Keratinocyte (primary cell): ENCODE data around the gene PRKCA. TPM values are rescaled to one million over a fixed set of nuclear protein-coding genes. Genes with fewer than 3 reads are reported as not detected.

Source experiments
- DNase-seq: peaks from one replicate; pipeline ENCODE4 v3.0.0-alpha.2; 2011; ENCODE audit warnings: low read depth, missing footprints, low spot score
- FAIRE-seq: peaks from 2 replicates; lab custom pipeline; 2011; peaks lifted over from hg19 to GRCh38; lab: Jason Lieb, UNC
- H2AFZ ChIP-seq: 2 replicates; pipeline ENCODE4 v1.6.0; 2012; ENCODE audit warnings: low read length, control low read depth, inconsistent platforms; ENCODE audit not compliant: control insufficient read depth
- H3K27ac ChIP-seq: 2 replicates; pipeline ENCODE4 v1.5.1; 2011; ENCODE audit warnings: low read length; ENCODE audit not compliant: control insufficient read depth, insufficient read depth
- H3K27me3 ChIP-seq: 3 replicates; pipeline ENCODE4 v1.6.0; 2011; ENCODE audit warnings: low read length; ENCODE audit not compliant: control insufficient read depth, insufficient read depth; ENCODE audit errors: extremely low read depth
- H3K36me3 ChIP-seq, 2 experiments: 2 replicates in 1 of 2; 3 replicates in 1 of 2; pipeline ENCODE4 v1.5.1; 2011; ENCODE audit warnings: low read length in 2 of 2, mild to moderate bottlenecking in 1 of 2; ENCODE audit not compliant: control insufficient read depth in 2 of 2, insufficient read depth in 2 of 2; ENCODE audit errors: extremely low read depth in 1 of 2
- H3K4me1 ChIP-seq: 3 replicates; pipeline ENCODE4 v1.5.1; 2011; ENCODE audit warnings: low read length; ENCODE audit not compliant: control insufficient read depth, insufficient read depth; ENCODE audit errors: extremely low read depth
- H3K4me2 ChIP-seq: 3 replicates; pipeline ENCODE4 v1.6.0; 2011; ENCODE audit warnings: low read depth, low read length; ENCODE audit not compliant: control insufficient read depth, insufficient read depth; ENCODE audit errors: extremely low read depth
- H3K4me3 ChIP-seq, 3 experiments: fragments of 200-600 bp in 1 of 3; sonication (generic) in 1 of 3; 2 replicates in 2 of 3; 3 replicates in 1 of 3; pipeline ENCODE4 v1.5.1; 2011 to 2016; ENCODE audit warnings: low read length in 3 of 3, mild to moderate bottlenecking in 3 of 3, control low read depth in 2 of 3, inconsistent platforms in 1 of 3, low read depth in 1 of 3, mixed read lengths in 1 of 3, mixed run types in 1 of 3, moderate library complexity in 1 of 3; ENCODE audit not compliant: control insufficient read depth in 2 of 3, insufficient read depth in 2 of 3; ENCODE audit errors: extremely low read depth in 1 of 3
- H3K79me2 ChIP-seq: 2 replicates; pipeline ENCODE4 v1.6.0; 2012; ENCODE audit warnings: low read length; ENCODE audit not compliant: control insufficient read depth, insufficient read depth
- H3K9ac ChIP-seq: 3 replicates; pipeline ENCODE4 v1.6.0; 2011; ENCODE audit warnings: low read length; ENCODE audit not compliant: control insufficient read depth, insufficient read depth; ENCODE audit errors: extremely low read depth
- H3K9me1 ChIP-seq: 3 replicates; pipeline ENCODE4 v1.6.0; 2011; ENCODE audit warnings: low read length; ENCODE audit not compliant: control insufficient read depth, insufficient read depth; ENCODE audit errors: extremely low read depth
- H3K9me3 ChIP-seq: 2 replicates; pipeline ENCODE4 v1.5.1; 2012; ENCODE audit warnings: low read depth, low read length; ENCODE audit not compliant: control insufficient read depth
- H4K20me1 ChIP-seq: 3 replicates; pipeline ENCODE4 v1.6.0; 2011; ENCODE audit warnings: low read length; ENCODE audit not compliant: control insufficient read depth, insufficient read depth; ENCODE audit errors: extremely low read depth
- CTCF ChIP-seq, 3 experiments: IDR thresholded peaks in 1 of 3; conservative IDR thresholded peaks in 1 of 3; optimal IDR thresholded peaks in 1 of 3; 2 replicates in 2 of 3; 3 replicates in 1 of 3; pipeline versions ENCODE3 to v1.5.1; 2011; ENCODE audit warnings: low read length in 3 of 3, mild to moderate bottlenecking in 3 of 3, moderate library complexity in 2 of 3, control low read depth in 1 of 3, inconsistent platforms in 1 of 3; ENCODE audit not compliant: insufficient read depth in 2 of 3; ENCODE audit errors: extremely low read depth in 1 of 3
- EZH2 ChIP-seq: IDR thresholded peaks from one replicate; pipeline ENCODE4 v1.6.1; 2012; ENCODE audit warnings: inconsistent platforms, mild to moderate bottlenecking, low read length, moderate library complexity
- dilution Hi-C: fragments of 300-500 bp; cut with MboI; formaldehyde crosslinking; loops from one replicate; pipeline ENCODE4 v1.7.0; 2020; ENCODE audit warnings: low sequenced_read_pairs; ENCODE audit not compliant: extremely low pct_ligation_motif_present
- polyA plus RNA-seq, 5 experiments: library from polyadenylated mRNA; depleted of rRNA in 3 of 5; stranded (reverse) in 3 of 5; stranded (forward) in 1 of 5; unstranded in 1 of 5; fragments of >200 nt; gene quantifications; 1 replicate in 1 of 5; 2 replicates in 3 of 5; 3 replicates in 1 of 5; pipeline versions ENCODE4 v1.2.1 to v1.2.3, GENCODE V29; 2011 to 2012; ENCODE audit warnings: missing spikeins in 2 of 5, low read depth in 1 of 5, low replicate concordance in 1 of 5

Gene PRKCA
- polyA plus RNA-seq, 1 donor (not counting 4 experiments of a cell fraction or from before 2014, with no cell fraction given) = 3.6 TPM

DNA sequence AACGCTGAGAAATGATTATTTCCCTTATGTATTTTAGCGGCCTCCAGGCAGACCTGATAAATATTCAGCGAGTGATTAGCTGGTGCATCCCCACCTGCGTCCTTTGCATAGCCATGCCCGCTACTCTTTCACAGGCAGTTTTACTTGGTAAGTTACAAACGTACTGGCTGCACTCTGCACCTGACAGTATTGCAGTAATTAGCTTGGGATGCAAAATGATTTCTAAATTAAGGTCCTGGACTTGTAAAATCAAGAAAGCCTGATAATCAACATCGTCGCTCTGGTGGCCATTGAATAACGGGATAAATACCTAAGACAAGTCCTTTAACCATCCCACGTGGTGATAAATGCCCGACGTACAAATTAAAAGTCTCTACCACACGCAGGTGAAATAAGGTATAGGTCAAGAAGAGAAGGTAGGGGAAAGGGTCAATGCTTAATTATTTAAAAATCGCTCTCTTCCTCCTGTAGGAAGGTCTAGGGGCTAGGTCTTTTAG is 998 bp upstream of the PRKCA start:
- peak overlapping the region; percentile 75 for H2AFZ ChIP-seq
- no peak for FAIRE-seq

GRCh38 chr17:66302761-66303626 is 581 bp downstream of the PRKCA start:
- peak overlapping the region; percentile 87 for H2AFZ ChIP-seq
- no peaks in the 10 kb centered on the region for H3K9me3 ChIP-seq
- no peak overlapping the region for H3K27ac ChIP-seq
- dilution Hi-C loops = no loop called here
- DNase-seq (no peak), FAIRE-seq (no peak)
- peak overlapping the region; percentile 69 for H3K4me2 ChIP-seq
- no peaks in the 10 kb centered on the region for H3K9me1 ChIP-seq
- peak overlapping the region; percentile 67 for H3K9ac ChIP-seq
- peaks cover 9% of the 10 kb centered on the region for H3K4me1 ChIP-seq
- no peaks in the 10 kb centered on the region for H3K36me3 ChIP-seq
- no peaks in the 10 kb centered on the region for H3K27me3 ChIP-seq
- peaks cover 11% of the 10 kb centered on the region for H3K79me2 ChIP-seq
- TF ChIP-seq CTCF (optimal IDR thresholded peaks at IDR 0.05 in 1 of 3, IDR thresholded peaks at IDR 0.05 in 1 of 3, conservative IDR thresholded peaks at IDR 0.05 in 1 of 3; ENCODE audit: extremely low read depth in 1 of 3, insufficient read depth in 2 of 3, low read length in 3 of 3) (peak in 1 of 3 experiments; percentile 35), EZH2 (no peak)
- H3K4me3 ChIP-seq = peak overlapping the region; percentile 74 to 83 (median 76)
- H4K20me1 ChIP-seq = no peaks in the 10 kb centered on the region

More for the DNA sequence above, 998 bp upstream of the PRKCA start:
- no peak for DNase-seq
- Histone ChIP-seq H3K36me3 (no peaks in the 10 kb centered on the region), H3K9me3 (no peaks in the 10 kb centered on the region), H3K4me1 (peaks cover 9% of the 10 kb centered on the region), H3K27me3 (no peaks in the 10 kb centered on the region), H3K9ac (peak overlapping the region; percentile 62), H3K9me1 (no peaks in the 10 kb centered on the region), H4K20me1 (no peaks in the 10 kb centered on the region), H3K4me2 (peak overlapping the region; percentile 96), H3K27ac (no peak overlapping the region), H3K4me3 (peak overlapping the region; percentile 76 to 83 (median 76)), H3K79me2 (peaks cover 11% of the 10 kb centered on the region)
- dilution Hi-C loops = no loop called here
- no peak for TF ChIP-seq CTCF (optimal IDR thresholded peaks at IDR 0.05 in 1 of 3, IDR thresholded peaks at IDR 0.05 in 1 of 3, conservative IDR thresholded peaks at IDR 0.05 in 1 of 3; ENCODE audit: extremely low read depth in 1 of 3, insufficient read depth in 2 of 3, low read length in 3 of 3)
- no peak for TF ChIP-seq EZH2
